Measurements from ENCODE around the gene OPHN1.

DNA sequence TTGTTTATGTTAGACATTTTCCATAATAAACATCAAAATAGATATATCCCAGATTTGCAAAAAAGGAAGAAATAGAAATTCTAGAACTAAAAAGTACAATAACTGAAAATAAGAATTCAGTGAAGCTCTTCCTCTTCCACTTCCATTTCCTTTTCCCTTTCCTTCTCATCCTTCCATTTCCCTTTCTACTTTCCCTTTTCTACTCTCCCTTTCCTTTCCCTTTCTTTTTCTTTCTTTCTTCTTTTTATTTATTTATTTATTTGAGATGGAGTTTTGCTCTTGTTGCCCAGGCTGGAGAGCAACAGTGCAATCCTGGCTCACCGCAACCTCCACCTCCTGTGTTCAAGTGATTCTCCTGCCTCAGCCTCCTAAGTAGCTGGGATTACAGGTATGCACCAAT is 30.6 kb upstream of the OPHN1 start:
- TF ChIP-seq TAF1 (IDR thresholded peaks at IDR 0.05; ENCODE audit: borderline replicate concordance, insufficient read depth, low read length), result no peak
- TF ChIP-seq POLR2AphosphoS5 (IDR thresholded peaks at IDR 0.05; ENCODE audit: low read depth, low read length), result no peak
- TF ChIP-seq SIN3A (IDR thresholded peaks at IDR 0.05; ENCODE audit: borderline replicate concordance, insufficient read depth, low read length), result no peak
- TF ChIP-seq FOXP2 (optimal IDR thresholded peaks at IDR 0.05; ENCODE audit: borderline replicate concordance, extremely low read depth, extremely low read length, insufficient read depth), result no peak
- TF ChIP-seq, protein P1, sequence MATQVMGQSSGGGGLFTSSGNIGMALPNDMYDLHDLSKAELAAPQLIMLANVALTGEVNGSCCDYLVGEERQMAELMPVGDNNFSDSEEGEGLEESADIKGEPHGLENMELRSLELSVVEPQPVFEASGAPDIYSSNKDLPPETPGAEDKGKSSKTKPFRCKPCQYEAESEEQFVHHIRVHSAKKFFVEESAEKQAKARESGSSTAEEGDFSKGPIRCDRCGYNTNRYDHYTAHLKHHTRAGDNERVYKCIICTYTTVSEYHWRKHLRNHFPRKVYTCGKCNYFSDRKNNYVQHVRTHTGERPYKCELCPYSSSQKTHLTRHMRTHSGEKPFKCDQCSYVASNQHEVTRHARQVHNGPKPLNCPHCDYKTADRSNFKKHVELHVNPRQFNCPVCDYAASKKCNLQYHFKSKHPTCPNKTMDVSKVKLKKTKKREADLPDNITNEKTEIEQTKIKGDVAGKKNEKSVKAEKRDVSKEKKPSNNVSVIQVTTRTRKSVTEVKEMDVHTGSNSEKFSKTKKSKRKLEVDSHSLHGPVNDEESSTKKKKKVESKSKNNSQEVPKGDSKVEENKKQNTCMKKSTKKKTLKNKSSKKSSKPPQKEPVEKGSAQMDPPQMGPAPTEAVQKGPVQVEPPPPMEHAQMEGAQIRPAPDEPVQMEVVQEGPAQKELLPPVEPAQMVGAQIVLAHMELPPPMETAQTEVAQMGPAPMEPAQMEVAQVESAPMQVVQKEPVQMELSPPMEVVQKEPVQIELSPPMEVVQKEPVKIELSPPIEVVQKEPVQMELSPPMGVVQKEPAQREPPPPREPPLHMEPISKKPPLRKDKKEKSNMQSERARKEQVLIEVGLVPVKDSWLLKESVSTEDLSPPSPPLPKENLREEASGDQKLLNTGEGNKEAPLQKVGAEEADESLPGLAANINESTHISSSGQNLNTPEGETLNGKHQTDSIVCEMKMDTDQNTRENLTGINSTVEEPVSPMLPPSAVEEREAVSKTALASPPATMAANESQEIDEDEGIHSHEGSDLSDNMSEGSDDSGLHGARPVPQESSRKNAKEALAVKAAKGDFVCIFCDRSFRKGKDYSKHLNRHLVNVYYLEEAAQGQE (IDR thresholded peaks at IDR 0.05; ENCODE audit: insufficient read depth in 1 of 2, low read depth in 2 of 2, low read length in 2 of 2), result no peak
